HG02759 (cell line): ENCODE data around the gene VPS9D1.
"Not testable (repeated sequence)": the region's sequence is repeated elsewhere in the genome, so short reads cannot be mapped to it uniquely, and the experiment has no call there.

Source experiments
- ATAC-seq: cut with Tn5 transposase; IDR thresholded peaks from one replicate; pipeline ENCODE4 v1.9.1; 2021; ENCODE audit warnings: mild to moderate bottlenecking, moderate library complexity; ENCODE audit not compliant: unreplicated experiment

VPS9D1 gene

GRCh38 chr16:89710709-89711564, 9.8 kb downstream of the VPS9D1 start:
- ATAC-seq: no peak

GRCh38 chr16:89709716-89710432, 10.8 kb downstream of the VPS9D1 start:
- ATAC-seq: no peak

- no peak for ATAC-seq
These were observed 11.5 kb downstream of the VPS9D1 start for GRCh38 chr16:89709166-89709565.

GRCh38 chr16:89708481-89708931, 12.2 kb downstream of the VPS9D1 start:
- no peak for ATAC-seq

GRCh38 chr16:89707695-89708094, 13.0 kb downstream of the VPS9D1 start:
- no peak for ATAC-seq

GRCh38 chr16:89706518-89707260, 14.0 kb downstream of the VPS9D1 start:
- no peak for ATAC-seq

- ATAC-seq: no peak
These were observed 15.7 kb downstream of the VPS9D1 start for GRCh38 chr16:89705006-89705405.

- no peak for ATAC-seq
These were observed 16.4 kb downstream of the VPS9D1 start for GRCh38 chr16:89704281-89704680.

- peak; percentile 64 for ATAC-seq
These were observed 19.0 kb downstream of the VPS9D1 start, which contains the start of gene SPATA2L for GRCh38 chr16:89701425-89702406. TSS of gene SPATA2L (minus strand) at chr16:89701705. CDS start at chr16:89701232, 473 bp downstream.

- no peak for ATAC-seq
These were observed 19.9 kb downstream of the VPS9D1 start for GRCh38 chr16:89700649-89701424.

- ATAC-seq: peak; percentile 45
These were observed 20.5 kb downstream of the VPS9D1 start for GRCh38 chr16:89700100-89700648.

GRCh38 chr16:89699629-89700099, 21.0 kb downstream of the VPS9D1 start:
- ATAC-seq: not testable (repeated sequence)

- not testable (repeated sequence) for ATAC-seq
These were observed 22.0 kb downstream of the VPS9D1 start for GRCh38 chr16:89698717-89699116.

GRCh38 chr16:89697616-89698331, 22.9 kb downstream of the VPS9D1 start:
- no peak for ATAC-seq

GRCh38 chr16:89697161-89697615, 23.5 kb downstream of the VPS9D1 start:
- no peak for ATAC-seq

GRCh38 chr16:89696670-89697128, 24.0 kb downstream of the VPS9D1 start:
- ATAC-seq: no peak

- no peak for ATAC-seq
These were observed 24.6 kb downstream of the VPS9D1 start for GRCh38 chr16:89695875-89696669.
